OCI-LY7 (cell line): ENCODE results near the gene ANKS6. TPM values are rescaled to one million over a fixed set of nuclear protein-coding genes. Genes with fewer than 3 reads are reported as not detected.

Source experiments
- BruUV-seq: library from RNA; stranded (reverse); fragments of 400-500 nt; replicated peaks from 2 replicates; lab custom pipeline; 2021; lab: Mats Ljungman, UMichigan
- CTCF ChIA-PET: fragments of 300-600 bp; sonication (Branson Sonifier 250); formaldehyde crosslinking; loops from one replicate; lab custom pipeline; 2022; ENCODE audit warnings: antibody characterized with exemption; ENCODE audit not compliant: unreplicated experiment; lab: Charles Lee
- POLR2A ChIA-PET: fragments of 300-600 bp; sonication (Branson Sonifier 250); formaldehyde crosslinking; loops from one replicate; lab custom pipeline; 2022; ENCODE audit warnings: antibody characterized with exemption; lab: Charles Lee
- DNase-seq: peaks from one replicate; pipeline ENCODE4 v3.0.0-alpha.2; 2015; ENCODE audit warnings: low spot score
- H2AFZ ChIP-seq: fragments of 200-600 bp; sonication (generic), shearing (Covaris generic); 2 replicates; pipeline ENCODE4 v1.6.1; 2014; ENCODE audit warnings: mild to moderate bottlenecking, antibody characterized with exemption, low read length, moderate library complexity
- H3K27ac ChIP-seq: fragments of 200-600 bp; sonication (generic); 2 replicates; pipeline ENCODE4 v1.5.1; 2014; ENCODE audit warnings: mixed run types, low read depth, mild to moderate bottlenecking, moderate library complexity, low read length, inconsistent platforms; ENCODE audit not compliant: poor library complexity, severe bottlenecking
- H3K36me3 ChIP-seq: fragments of 200-600 bp; sonication (generic); 2 replicates; pipeline ENCODE4 v1.6.1; 2014; ENCODE audit warnings: mild to moderate bottlenecking, antibody characterized with exemption, low read length, moderate library complexity, mixed read lengths; ENCODE audit not compliant: insufficient read depth
- H3K4me1 ChIP-seq: fragments of 200-600 bp; sonication (generic); 2 replicates; pipeline ENCODE4 v1.5.1; 2014; ENCODE audit warnings: mild to moderate bottlenecking, low read length; ENCODE audit not compliant: insufficient read depth, poor library complexity, severe bottlenecking
- H3K4me2 ChIP-seq: fragments of 200-600 bp; sonication (generic); 2 replicates; pipeline ENCODE4 v1.6.1; 2014; ENCODE audit warnings: mild to moderate bottlenecking, low read length
- H3K4me3 ChIP-seq: fragments of 200-600 bp; sonication (generic); 2 replicates; pipeline ENCODE4 v1.5.1; 2014; ENCODE audit warnings: mild to moderate bottlenecking, low read depth, low read length; ENCODE audit not compliant: poor library complexity, severe bottlenecking
- H3K79me2 ChIP-seq: fragments of 200-600 bp; sonication (generic); 2 replicates; pipeline ENCODE4 v1.6.1; 2016; ENCODE audit warnings: low read depth, mild to moderate bottlenecking, low read length, moderate library complexity, mixed read lengths; ENCODE audit not compliant: insufficient read depth
- H3K9me2 ChIP-seq: fragments of 200-600 bp; sonication (generic); 2 replicates; pipeline ENCODE4 v1.6.1; 2016; ENCODE audit warnings: mild to moderate bottlenecking, low read length, mixed read lengths; ENCODE audit not compliant: insufficient read depth
- H3K9me3 ChIP-seq: fragments of 200-600 bp; sonication (generic); 2 replicates; pipeline ENCODE4 v1.6.1; 2014; ENCODE audit warnings: mild to moderate bottlenecking, mixed run types, low read length, mixed read lengths
- H4K20me1 ChIP-seq: fragments of 200-600 bp; sonication (generic); 2 replicates; pipeline ENCODE4 v1.6.1; 2014; ENCODE audit warnings: mild to moderate bottlenecking, antibody characterized with exemption, low read length, moderate library complexity, mixed read lengths; ENCODE audit not compliant: insufficient read depth
- EZH2phosphoT487 ChIP-seq: fragments of 200-600 bp; sonication (generic); IDR thresholded peaks from 2 replicates; pipeline ENCODE4 v1.6.1; 2018; ENCODE audit warnings: low read depth, borderline replicate concordance, mild to moderate bottlenecking, mixed run types, antibody characterized with exemption, low read length, moderate library complexity, mixed read lengths
- intact Hi-C: fragments of 100-400 bp; cut with micrococcal nuclease; formaldehyde crosslinking; loops from one replicate; pipeline ENCODE4 v1.10.0; 2022; ENCODE audit not compliant: unreplicated experiment
- total RNA-seq, 2 experiments: library from RNA; depleted of rRNA in 1 of 2; stranded (reverse); fragments of >200 nt in 1 of 2; shearing (Covaris generic) in 1 of 2; gene quantifications; 2 replicates each; pipeline ENCODE4 v1.2.3, GENCODE V29; 2014 to 2022
- TF ChIP-seq, protein P1 (sequence below): fragments of 200-600 bp; sonication (generic); conservative IDR thresholded peaks from 2 replicates; pipeline ENCODE4 v1.5.1; 2014; ENCODE audit warnings: mild to moderate bottlenecking, antibody characterized with exemption, low read length, moderate library complexity, mixed read lengths

Gene ANKS6
- total RNA-seq, 2 experiments from 2014 or later = 22.2 to 28.5 TPM

GRCh38 chr9:98728500-98728899 lies 67.9 kb downstream of the ANKS6 start:
- no peaks in the 10 kb centered on the region for H3K36me3 ChIP-seq
- no peak overlapping the region for H2AFZ ChIP-seq
- H3K4me2 ChIP-seq = no peak overlapping the region
- no peaks in the 10 kb centered on the region for H3K9me3 ChIP-seq
- BruUV-seq = no TSS peak
- ChIA-PET CTCF (interaction anchor here (0.9 kb wide), 1 partner anchor 42 kb away, joined by 3 read pairs; no protein-coding TSS in a partner anchor), POLR2A (interaction anchor here (0.6 kb wide), 1 partner anchor 11 kb away, joined by 4 read pairs; no protein-coding TSS in a partner anchor)
- H3K4me1 ChIP-seq = peaks cover 22% of the 10 kb centered on the region
- no peaks in the 10 kb centered on the region for H3K9me2 ChIP-seq
- H4K20me1 ChIP-seq = no peaks in the 10 kb centered on the region
- H3K79me2 ChIP-seq = no peaks in the 10 kb centered on the region
- intact Hi-C loops = no loop called here
- DNase-seq = no peak
- H3K4me3 ChIP-seq = no peak overlapping the region
- TF ChIP-seq EZH2phosphoT487 = no peak
- TF ChIP-seq, protein P1, sequence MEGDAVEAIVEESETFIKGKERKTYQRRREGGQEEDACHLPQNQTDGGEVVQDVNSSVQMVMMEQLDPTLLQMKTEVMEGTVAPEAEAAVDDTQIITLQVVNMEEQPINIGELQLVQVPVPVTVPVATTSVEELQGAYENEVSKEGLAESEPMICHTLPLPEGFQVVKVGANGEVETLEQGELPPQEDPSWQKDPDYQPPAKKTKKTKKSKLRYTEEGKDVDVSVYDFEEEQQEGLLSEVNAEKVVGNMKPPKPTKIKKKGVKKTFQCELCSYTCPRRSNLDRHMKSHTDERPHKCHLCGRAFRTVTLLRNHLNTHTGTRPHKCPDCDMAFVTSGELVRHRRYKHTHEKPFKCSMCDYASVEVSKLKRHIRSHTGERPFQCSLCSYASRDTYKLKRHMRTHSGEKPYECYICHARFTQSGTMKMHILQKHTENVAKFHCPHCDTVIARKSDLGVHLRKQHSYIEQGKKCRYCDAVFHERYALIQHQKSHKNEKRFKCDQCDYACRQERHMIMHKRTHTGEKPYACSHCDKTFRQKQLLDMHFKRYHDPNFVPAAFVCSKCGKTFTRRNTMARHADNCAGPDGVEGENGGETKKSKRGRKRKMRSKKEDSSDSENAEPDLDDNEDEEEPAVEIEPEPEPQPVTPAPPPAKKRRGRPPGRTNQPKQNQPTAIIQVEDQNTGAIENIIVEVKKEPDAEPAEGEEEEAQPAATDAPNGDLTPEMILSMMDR = no peak
- H3K27ac ChIP-seq = no peak overlapping the region

GRCh38 chr9:98727428-98727827 lies 68.9 kb downstream of the ANKS6 start:
- BruUV-seq = no TSS peak
- Histone ChIP-seq H2AFZ (no peak overlapping the region), H3K9me3 (no peaks in the 10 kb centered on the region), H4K20me1 (no peaks in the 10 kb centered on the region), H3K4me3 (no peak overlapping the region), H3K27ac (no peak overlapping the region), H3K36me3 (no peaks in the 10 kb centered on the region), H3K9me2 (no peaks in the 10 kb centered on the region), H3K4me1 (peaks cover 22% of the 10 kb centered on the region), H3K4me2 (0 out of 2 replicates have a peak overlapping the region, but pooled peaks have one; percentile 52), H3K79me2 (no peaks in the 10 kb centered on the region)
- CTCF ChIA-PET = no interaction called here
- intact Hi-C loops = no loop called here
- peak; percentile 40 for DNase-seq
- TF ChIP-seq EZH2phosphoT487 = no peak
- TF ChIP-seq, protein P1 = no peak
- POLR2A ChIA-PET = interaction anchor here (1.1 kb wide), 1 partner anchor 81 kb away, joined by 3 read pairs; no protein-coding TSS in a partner anchor

DNA sequence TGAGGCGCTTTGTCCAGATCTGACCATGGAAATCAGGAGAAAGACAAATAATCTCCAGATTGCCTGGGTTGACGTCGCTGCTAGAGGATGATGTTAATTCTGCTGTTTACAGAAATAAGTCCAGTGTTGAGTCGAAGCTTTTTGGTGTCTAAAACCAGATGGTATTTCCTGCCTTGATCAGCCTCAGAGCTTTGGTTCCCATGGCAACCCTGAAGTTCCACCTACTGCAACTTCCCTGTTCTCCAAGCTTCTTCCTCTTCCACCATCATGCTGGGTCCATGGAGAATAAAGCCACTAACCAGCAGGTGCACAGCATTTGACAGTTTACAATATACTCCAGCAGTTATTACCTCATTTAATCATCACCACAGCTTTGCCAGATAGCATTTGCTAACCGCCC lies 69.6 kb downstream of the ANKS6 start:
- H2AFZ ChIP-seq = peak overlapping the region; percentile 48; the same call in 1 of the 2 replicates
- peak overlapping the region; percentile 52 for H3K4me2 ChIP-seq
- no TSS peak for BruUV-seq
- no peaks in the 10 kb centered on the region for H3K9me2 ChIP-seq
- no peaks in the 10 kb centered on the region for H3K36me3 ChIP-seq
- no peaks in the 10 kb centered on the region for H3K9me3 ChIP-seq
- no peak overlapping the region for H3K27ac ChIP-seq
- peak overlapping the region; percentile 0 for H3K4me3 ChIP-seq
- peaks cover 22% of the 10 kb centered on the region for H3K4me1 ChIP-seq
- TF ChIP-seq, protein P1 = no peak
- TF ChIP-seq EZH2phosphoT487 = no peak
- no peaks in the 10 kb centered on the region for H3K79me2 ChIP-seq
- H4K20me1 ChIP-seq = no peaks in the 10 kb centered on the region
- ChIA-PET CTCF (no interaction called here), POLR2A (interaction anchor here (0.7 kb wide), 1 partner anchor 9 kb away, joined by 4 read pairs; no protein-coding TSS in a partner anchor)
- DNase-seq = peak; percentile 70
- intact Hi-C loops = no loop called here
